ENCODE results near the gene TEDC1. TPM values are rescaled to one million over a fixed set of nuclear protein-coding genes. Genes with fewer than 3 reads are reported as not detected.
A peak's percentile ranks its signal among the peaks of the same experiment; 100 is the strongest.

The TEDC1 gene
- total RNA-seq, 4 donors from 2014 or later: 2.8 to 16.9 (median 5.4) TPM

GRCh38 chr14:105528586-105529318, 37.7 kb downstream of the TEDC1 start:
- intact Hi-C loops (cut with DNase I; ENCODE audit: low total_unique reads): loop anchor here (5.0 kb wide), 1 partner anchor 161 kb away; no protein-coding TSS in a partner anchor
- no peak for TF ChIP-seq CTCF (IDR thresholded peaks at IDR 0.05)
- no peak for TF ChIP-seq POLR2A (IDR thresholded peaks at IDR 0.05)
- H3K4me3 ChIP-seq (ENCODE audit: low read depth, poor library complexity, severe bottlenecking): peak overlapping the region; percentile 38
- DNase-seq (ENCODE audit: low spot score in 2 of 2): no peak
- 23 to 24% methylated on average over 49 to 56 of the region's 89 CpGs for WGBS, 2 donors

- no peak for DNase-seq (ENCODE audit: low spot score in 2 of 2)
- intact Hi-C loops (cut with DNase I; ENCODE audit: low total_unique reads): loop anchor here (5.0 kb wide), 1 partner anchor 162 kb away; no protein-coding TSS in a partner anchor
- WGBS, 2 donors: 57 to 58% methylated on average over 24 of the region's 24 CpGs
- no peak overlapping the region for H3K4me3 ChIP-seq (ENCODE audit: low read depth, poor library complexity, severe bottlenecking)
- TF ChIP-seq POLR2A (IDR thresholded peaks at IDR 0.05) (no peak), CTCF (IDR thresholded peaks at IDR 0.05) (no peak)
Measured at GRCh38 chr14:105529319-105529568, 38.2 kb downstream of the TEDC1 start.

GRCh38 chr14:105529569-105530284, 38.7 kb downstream of the TEDC1 start:
- TF ChIP-seq POLR2A (IDR thresholded peaks at IDR 0.05) (no peak), CTCF (IDR thresholded peaks at IDR 0.05) (no peak)
- H3K4me3 ChIP-seq (ENCODE audit: low read depth, poor library complexity, severe bottlenecking): no peak overlapping the region
- peak in 1 of 2 donors; percentile 86 for DNase-seq (ENCODE audit: low spot score in 2 of 2)
- 61 to 69% methylated on average over 51 to 60 of the region's 63 CpGs for WGBS, 2 donors
- intact Hi-C loops (cut with DNase I; ENCODE audit: low total_unique reads): loop anchor here (5.0 to 10.0 kb wide), 2 partner anchors 162 to 335 kb away; no protein-coding TSS in a partner anchor

GRCh38 chr14:105530285-105531087, 39.4 kb downstream of the TEDC1 start:
- intact Hi-C loops (cut with DNase I; ENCODE audit: low total_unique reads): loop anchor here (10.0 kb wide), 1 partner anchor 336 kb away; no protein-coding TSS in a partner anchor
- no peak overlapping the region for H3K4me3 ChIP-seq (ENCODE audit: low read depth, poor library complexity, severe bottlenecking)
- WGBS, 2 donors: 62 to 64% methylated on average over 16 to 18 of the region's 19 CpGs
- TF ChIP-seq POLR2A (IDR thresholded peaks at IDR 0.05) (no peak), CTCF (IDR thresholded peaks at IDR 0.05) (no peak)
- no peak for DNase-seq (ENCODE audit: low spot score in 2 of 2)

- no peak for TF ChIP-seq CTCF (IDR thresholded peaks at IDR 0.05)
- no peak for TF ChIP-seq POLR2A (IDR thresholded peaks at IDR 0.05)
- WGBS, 2 donors: 89 to 93% methylated on average over 28 to 30 of the region's 30 CpGs
- intact Hi-C loops (cut with DNase I; ENCODE audit: low total_unique reads): loop anchor here (10.0 kb wide), 1 partner anchor 336 kb away; no protein-coding TSS in a partner anchor
- no peak overlapping the region for H3K4me3 ChIP-seq (ENCODE audit: low read depth, poor library complexity, severe bottlenecking)
- no peak for DNase-seq (ENCODE audit: low spot score in 2 of 2)
Measured at GRCh38 chr14:105531088-105531893, 40.2 kb downstream of the TEDC1 start.

All from lower leg skin (tissue), 4 donors.